NCI-H82 (cell line): ENCODE measurements around the gene GPC6.

Experiments
- DNase-seq: peaks from one replicate; lab custom pipeline; 2025; lab: John Stamatoyannopoulos, UW

Gene GPC6

GRCh38 chr13:93368718-93369117, 142.1 kb downstream of the GPC6 start:
- DNase-seq, result no peak

GRCh38 chr13:93372856-93373255, 146.2 kb downstream of the GPC6 start:
- DNase-seq, result no peak

GRCh38 chr13:93375491-93375890, 148.9 kb downstream of the GPC6 start:
- no peak for DNase-seq

GRCh38 chr13:93377196-93377595, 150.6 kb downstream of the GPC6 start:
- no peak for DNase-seq

- DNase-seq, result no peak
Observed at GRCh38 chr13:93378184-93378583, 151.6 kb downstream of the GPC6 start.

GRCh38 chr13:93386116-93386515, 159.5 kb downstream of the GPC6 start:
- DNase-seq, result no peak

- no peak for DNase-seq
Observed at GRCh38 chr13:93388701-93389100, 162.1 kb downstream of the GPC6 start.

GRCh38 chr13:93397619-93398018, 171.0 kb downstream of the GPC6 start:
- DNase-seq, result no peak

- DNase-seq, result no peak
Observed at GRCh38 chr13:93398167-93399035, 171.8 kb downstream of the GPC6 start.

GRCh38 chr13:93399212-93399611, 172.6 kb downstream of the GPC6 start:
- peak; percentile 29 for DNase-seq

GRCh38 chr13:93406136-93406535, 179.5 kb downstream of the GPC6 start:
- no peak for DNase-seq

GRCh38 chr13:93407551-93407950, 180.9 kb downstream of the GPC6 start:
- DNase-seq, result no peak

GRCh38 chr13:93409001-93409400, 182.4 kb downstream of the GPC6 start:
- peak; percentile 40 for DNase-seq

- DNase-seq, result peak; percentile 86
Observed at GRCh38 chr13:93409816-93410215, 183.2 kb downstream of the GPC6 start.

- no peak for DNase-seq
Observed at GRCh38 chr13:93411186-93411680, 184.6 kb downstream of the GPC6 start.

GRCh38 chr13:93412676-93413075, 186.1 kb downstream of the GPC6 start:
- DNase-seq, result no peak

GRCh38 chr13:93413972-93414717, 187.5 kb downstream of the GPC6 start:
- DNase-seq, result no peak

GRCh38 chr13:93416736-93417355, 190.2 kb downstream of the GPC6 start:
- DNase-seq, result no peak

- DNase-seq, result no peak
Observed at GRCh38 chr13:93418398-93418797, 191.8 kb downstream of the GPC6 start.

GRCh38 chr13:93420206-93420605, 193.6 kb downstream of the GPC6 start:
- DNase-seq, result no peak

GRCh38 chr13:93420887-93421286, 194.3 kb downstream of the GPC6 start:
- DNase-seq, result no peak

GRCh38 chr13:93422980-93423543, 196.5 kb downstream of the GPC6 start:
- no peak for DNase-seq
